ENCODE measurements around the gene LCN1.

DNA sequence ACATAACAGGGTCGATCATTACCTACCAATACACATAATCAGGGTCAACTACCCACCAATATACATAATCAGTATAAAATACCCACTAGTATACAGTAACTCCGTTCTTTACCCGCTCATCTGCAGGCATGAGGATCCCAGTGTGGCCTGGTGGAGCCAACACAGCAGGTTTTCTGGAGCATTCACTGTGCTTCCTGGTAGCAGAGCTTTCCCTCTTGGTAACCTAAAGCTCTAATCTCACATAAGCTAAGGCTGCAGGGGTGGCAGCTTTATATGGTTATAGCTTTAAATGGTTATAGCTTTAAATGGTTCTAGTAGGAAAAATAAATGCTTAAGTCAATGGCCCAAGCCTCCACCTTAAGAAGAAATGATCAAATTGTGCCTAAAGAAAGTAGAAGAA lies 11.9 kb downstream of the LCN1 start:
- no peak for TF ChIP-seq CTCF (IDR thresholded peaks at IDR 0.05)
- TF ChIP-seq POLR2A (IDR thresholded peaks at IDR 0.05) = no peak

Measured in esophagus squamous epithelium (tissue), 4 donors.